HG03097 (cell line): Measurements from ENCODE around the gene SLC25A11.
A peak's percentile ranks its signal among the peaks of the same experiment; 100 is the strongest.

Experiments
- ATAC-seq: cut with Tn5 transposase; IDR thresholded peaks from one replicate; pipeline ENCODE4 v1.9.1; 2021; ENCODE audit not compliant: unreplicated experiment, low FRiP score

Gene SLC25A11

GRCh38 chr17:4939796-4940554 lies at the start of gene SLC25A11, which contains the start of gene RNF167:
Gene SLC25A11, minus strand, starts transcription at chr17:4940046. Its CDS starts 136 bp downstream, at chr17:4939910.
Gene RNF167, plus strand, starts transcription at chr17:4940268. Its CDS starts 642 bp downstream, at chr17:4940910.
- peak; percentile 66 for ATAC-seq

- peak; percentile 11 for ATAC-seq
These were observed 48.1 kb upstream of the SLC25A11 start for GRCh38 chr17:4987767-4988567.

GRCh38 chr17:4986951-4987766 lies 47.3 kb upstream of the SLC25A11 start, which contains the start of gene CAMTA2:
Gene CAMTA2, minus strand, starts transcription at chr17:4987675. Its CDS starts 1,453 bp downstream, at chr17:4986222.
- ATAC-seq = peak; percentile 46

GRCh38 chr17:4986403-4986802 lies 46.6 kb upstream of the SLC25A11 start:
- no peak for ATAC-seq

GRCh38 chr17:4982305-4982704 lies 42.5 kb upstream of the SLC25A11 start:
- no peak for ATAC-seq

GRCh38 chr17:4980644-4981216 lies 40.9 kb upstream of the SLC25A11 start:
- ATAC-seq = no peak

GRCh38 chr17:4978726-4979125 lies 38.9 kb upstream of the SLC25A11 start:
- ATAC-seq = no peak

GRCh38 chr17:4974115-4974670 lies 34.3 kb upstream of the SLC25A11 start:
- ATAC-seq = no peak

- ATAC-seq = no peak
These were observed 33.6 kb upstream of the SLC25A11 start for GRCh38 chr17:4973256-4974114.

GRCh38 chr17:4972752-4973151 lies 32.9 kb upstream of the SLC25A11 start:
- no peak for ATAC-seq

GRCh38 chr17:4972322-4972721 lies 32.5 kb upstream of the SLC25A11 start:
- ATAC-seq = no peak

- ATAC-seq = no peak
These were observed 32.0 kb upstream of the SLC25A11 start for GRCh38 chr17:4971826-4972225.

- no peak for ATAC-seq
These were observed 30.4 kb upstream of the SLC25A11 start for GRCh38 chr17:4970273-4970672.

GRCh38 chr17:4969551-4970173 lies 29.8 kb upstream of the SLC25A11 start:
- no peak for ATAC-seq

- ATAC-seq = no peak
These were observed 29.3 kb upstream of the SLC25A11 start for GRCh38 chr17:4969047-4969550.

- ATAC-seq = no peak
These were observed 28.7 kb upstream of the SLC25A11 start for GRCh38 chr17:4968486-4969046.

GRCh38 chr17:4967539-4968485 lies 28.0 kb upstream of the SLC25A11 start, which contains the start of gene SPAG7:
Gene SPAG7, minus strand, starts transcription at chr17:4967817. Its CDS starts 13 bp downstream, at chr17:4967804.
- ATAC-seq = peak; percentile 57
